H9 (cell line): Measurements from ENCODE around the gene RIMKLA. TPM values are rescaled to one million over a fixed set of nuclear protein-coding genes. Genes with fewer than 3 reads are reported as not detected.

ENCODE experiments used
- DNase-seq: peaks from one replicate; pipeline ENCODE4 v3.0.0-alpha.2; 2017
- H2AFZ ChIP-seq: one replicate; pipeline ENCODE4 v1.6.1; 2013; ENCODE audit warnings: mild to moderate bottlenecking, low read length, control low read depth, moderate library complexity
- H2AK5ac ChIP-seq: 2 replicates; pipeline ENCODE4 v1.6.1; 2013; ENCODE audit warnings: low read length, control low read depth, mixed read lengths; ENCODE audit not compliant: insufficient read length
- H2BK120ac ChIP-seq: one replicate; pipeline ENCODE4 v1.6.1; 2013; ENCODE audit warnings: low read depth, mild to moderate bottlenecking, low read length, control low read depth, inconsistent platforms; ENCODE audit not compliant: poor library complexity, severe bottlenecking
- H2BK12ac ChIP-seq: 2 replicates; pipeline ENCODE4 v1.6.1; 2013; ENCODE audit warnings: low read length, control low read depth, mixed read lengths, low read depth; ENCODE audit not compliant: insufficient read length
- H2BK15ac ChIP-seq: 2 replicates; pipeline ENCODE4 v1.6.1; 2013; ENCODE audit warnings: low read depth, low read length, control low read depth
- H2BK20ac ChIP-seq: one replicate; pipeline ENCODE4 v1.6.1; 2013; ENCODE audit warnings: low read depth, mild to moderate bottlenecking, low read length, control low read depth, inconsistent platforms; ENCODE audit not compliant: poor library complexity, severe bottlenecking
- H2BK5ac ChIP-seq: 2 replicates; pipeline ENCODE4 v1.6.1; 2013; ENCODE audit warnings: low read length, control low read depth, mixed read lengths; ENCODE audit not compliant: insufficient read length
- H3K14ac ChIP-seq: 2 replicates; pipeline ENCODE4 v1.6.1; 2013; ENCODE audit warnings: low read length, control low read depth; ENCODE audit not compliant: insufficient read depth
- H3K18ac ChIP-seq: 2 replicates; pipeline ENCODE4 v1.6.1; 2013; ENCODE audit warnings: low read depth, mild to moderate bottlenecking, mixed read lengths, low read length, control low read depth; ENCODE audit not compliant: insufficient read length
- H3K23ac ChIP-seq: 2 replicates; pipeline ENCODE4 v1.6.1; 2013; ENCODE audit warnings: low read length, control low read depth, mixed read lengths, low read depth; ENCODE audit not compliant: insufficient read length
- H3K23me2 ChIP-seq: 2 replicates; pipeline ENCODE4 v1.6.1; 2013; ENCODE audit warnings: low read depth, mild to moderate bottlenecking, mixed read lengths, low read length, control low read depth; ENCODE audit not compliant: insufficient read length, poor library complexity, severe bottlenecking
- H3K27ac ChIP-seq: 2 replicates; pipeline ENCODE4 v1.5.1; 2013; ENCODE audit warnings: low read length, control low read depth, mixed read lengths, low read depth; ENCODE audit not compliant: insufficient read length
- H3K27me3 ChIP-seq: 2 replicates; pipeline ENCODE4 v1.6.1; 2013; ENCODE audit warnings: low read length, control low read depth, inconsistent platforms; ENCODE audit not compliant: insufficient read depth
- H3K4ac ChIP-seq: 2 replicates; pipeline ENCODE4 v1.6.1; 2013; ENCODE audit warnings: low read depth, mild to moderate bottlenecking, control low read depth, inconsistent platforms, low read length, moderate library complexity
- H3K4me1 ChIP-seq: 2 replicates; pipeline ENCODE4 v1.6.1; 2013; ENCODE audit warnings: low read length, control low read depth, inconsistent platforms; ENCODE audit not compliant: insufficient read depth
- H3K4me2 ChIP-seq: 2 replicates; pipeline ENCODE4 v1.6.1; 2013; ENCODE audit warnings: low read length, control low read depth, mixed read lengths; ENCODE audit not compliant: insufficient read length, insufficient read depth
- H3K56ac ChIP-seq: 2 replicates; pipeline ENCODE4 v1.6.1; 2013; ENCODE audit warnings: low read depth, mild to moderate bottlenecking, mixed read lengths, low read length, control low read depth; ENCODE audit not compliant: insufficient read length
- H3K79me1 ChIP-seq: 2 replicates; pipeline ENCODE4 v1.6.1; 2013; ENCODE audit warnings: low read depth, mild to moderate bottlenecking, moderate library complexity, low read length, control low read depth, inconsistent platforms; ENCODE audit not compliant: insufficient read depth, poor library complexity, severe bottlenecking
- H3K79me2 ChIP-seq: 2 replicates; pipeline ENCODE4 v1.6.1; 2013; ENCODE audit warnings: low read length, control low read depth, inconsistent platforms; ENCODE audit not compliant: insufficient read depth
- H3K9ac ChIP-seq: 2 replicates; pipeline ENCODE4 v1.6.1; 2013; ENCODE audit warnings: low read length, control low read depth, mixed read lengths; ENCODE audit not compliant: insufficient read length; ENCODE audit errors: extremely low read depth
- H3K9me3 ChIP-seq: one replicate; pipeline ENCODE4 v1.6.1; 2013; ENCODE audit warnings: low read depth, low read length, inconsistent platforms; ENCODE audit not compliant: control insufficient read depth
- H3T11ph ChIP-seq: one replicate; pipeline ENCODE4 v1.6.1; 2013; ENCODE audit warnings: mild to moderate bottlenecking, low read length, control low read depth, inconsistent platforms
- H4K20me1 ChIP-seq: one replicate; pipeline ENCODE4 v1.6.1; 2013; ENCODE audit not compliant: control insufficient read depth, insufficient read length, insufficient read depth
- H4K5ac ChIP-seq: 2 replicates; pipeline ENCODE4 v1.6.1; 2013; ENCODE audit warnings: low read depth, mild to moderate bottlenecking, mixed read lengths, low read length, control low read depth; ENCODE audit not compliant: insufficient read length
- H4K8ac ChIP-seq: replicated peaks from 2 replicates; pipeline ENCODE4 v1.6.1; 2013; ENCODE audit warnings: low read length, control low read depth, mixed read lengths, low read depth; ENCODE audit not compliant: insufficient read length
- H4K91ac ChIP-seq: 2 replicates; pipeline ENCODE4 v1.6.1; 2013; ENCODE audit warnings: low read depth, mild to moderate bottlenecking, moderate library complexity, mixed read lengths, low read length, control low read depth; ENCODE audit not compliant: insufficient read length
- H3K27ac Mint-ChIP-seq, 3 experiments: 2 replicates in 2 of 3; 3 replicates in 1 of 3; pipeline ENCODE4 v1.8.0; 2020 to 2021; ENCODE audit warnings: mixed read lengths in 3 of 3, mild to moderate bottlenecking in 1 of 3, moderate library complexity in 1 of 3
- H3K27me3 Mint-ChIP-seq: 2 replicates; pipeline ENCODE4 v1.8.0; 2021; ENCODE audit warnings: low read depth, mild to moderate bottlenecking, moderate library complexity, mixed read lengths
- H3K36me3 Mint-ChIP-seq, 3 experiments: 2 replicates in 2 of 3; 3 replicates in 1 of 3; pipeline ENCODE4 v1.8.0; 2020 to 2021; ENCODE audit warnings: low read depth in 3 of 3, mixed read lengths in 3 of 3; ENCODE audit not compliant: insufficient read depth in 1 of 3
- H3K4me1 Mint-ChIP-seq, 2 experiments: 2 replicates each; pipeline ENCODE4 v1.8.0; 2020; ENCODE audit warnings: mixed read lengths in 2 of 2
- H3K4me3 Mint-ChIP-seq, 2 experiments: 2 replicates in 1 of 2; 3 replicates in 1 of 2; pipeline ENCODE4 v1.8.0; 2020 to 2021; ENCODE audit warnings: mild to moderate bottlenecking in 2 of 2, mixed read lengths in 2 of 2, moderate library complexity in 1 of 2
- H3K9me3 Mint-ChIP-seq, 2 experiments: 2 replicates in 1 of 2; 3 replicates in 1 of 2; pipeline ENCODE4 v1.8.0; 2020; ENCODE audit warnings: mild to moderate bottlenecking in 2 of 2, mixed read lengths in 2 of 2, moderate library complexity in 1 of 2
- WGBS: extraction: QIAGEN DNeasy Blood & Tissue Kit; methylation state at CpG from one replicate; pipeline ENCODE4 v1.1.7; 2013; ENCODE audit warnings: missing lambda C conversion rate, low lambda C conversion rate, mixed read lengths; ENCODE audit not compliant: insufficient read length; ENCODE audit errors: extremely low coverage; 5-methylcytosine and 5-hydroxymethylcytosine counted together
- total RNA-seq: library from RNA; stranded (reverse); gene quantifications from 2 replicates; pipeline ENCODE4 v1.2.1, GENCODE V29; 2021
- TF ChIP-seq, protein P1 (sequence below): fragments of 200-600 bp; sonication (generic); conservative IDR thresholded peaks from 3 replicates; pipeline ENCODE4 v1.8.0; 2021; ENCODE audit warnings: antibody characterized with exemption, mild to moderate bottlenecking

RIMKLA gene
- total RNA-seq, 1 experiment from 2014 or later = 4.7 TPM

DNA sequence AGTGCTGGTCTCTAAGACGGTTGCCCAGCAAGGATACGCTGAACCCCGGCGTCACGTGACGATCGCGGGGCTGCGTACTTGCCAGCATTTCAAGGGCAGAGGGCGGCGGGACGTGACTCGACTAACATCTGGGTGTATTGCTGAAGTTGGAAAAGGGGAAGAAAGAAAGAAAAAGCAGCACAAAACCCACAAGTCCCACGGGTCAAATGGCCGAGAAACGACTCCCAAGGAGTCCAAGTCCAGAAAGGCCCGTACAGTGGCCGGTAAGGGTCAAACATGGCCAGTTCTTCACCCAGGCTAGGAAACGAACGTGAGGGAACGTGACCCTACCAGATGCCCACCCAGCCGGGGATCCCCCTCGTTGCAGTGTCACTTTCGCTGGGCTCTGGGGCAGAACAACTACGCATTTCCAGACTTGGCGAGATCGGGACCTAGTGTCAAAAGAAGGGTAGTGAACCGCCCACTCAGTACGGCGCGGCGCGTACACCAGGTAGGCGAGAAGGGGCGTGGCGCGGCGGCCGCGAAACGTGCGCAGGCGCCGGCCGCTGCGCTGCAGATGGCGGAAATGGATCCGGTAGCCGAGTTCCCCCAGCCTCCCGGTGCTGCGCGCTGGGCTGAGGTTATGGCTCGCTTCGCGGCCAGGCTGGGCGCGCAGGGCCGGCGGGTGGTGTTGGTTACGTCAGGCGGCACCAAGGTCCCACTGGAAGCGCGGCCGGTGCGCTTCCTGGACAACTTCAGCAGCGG, 75.6 kb downstream of the RIMKLA start, which contains the start of the genes PPCS and ZMYND12:
Gene PPCS, plus strand, starts transcription at position 534 of the 744 bp plus-strand sequence. Its CDS starts 23 bp downstream, at position 557.
Gene ZMYND12, minus strand, starts transcription at position 13 of the 744 bp plus-strand sequence. CDS start 25 bp downstream, outside the sequence.
- TF ChIP-seq, protein P1, sequence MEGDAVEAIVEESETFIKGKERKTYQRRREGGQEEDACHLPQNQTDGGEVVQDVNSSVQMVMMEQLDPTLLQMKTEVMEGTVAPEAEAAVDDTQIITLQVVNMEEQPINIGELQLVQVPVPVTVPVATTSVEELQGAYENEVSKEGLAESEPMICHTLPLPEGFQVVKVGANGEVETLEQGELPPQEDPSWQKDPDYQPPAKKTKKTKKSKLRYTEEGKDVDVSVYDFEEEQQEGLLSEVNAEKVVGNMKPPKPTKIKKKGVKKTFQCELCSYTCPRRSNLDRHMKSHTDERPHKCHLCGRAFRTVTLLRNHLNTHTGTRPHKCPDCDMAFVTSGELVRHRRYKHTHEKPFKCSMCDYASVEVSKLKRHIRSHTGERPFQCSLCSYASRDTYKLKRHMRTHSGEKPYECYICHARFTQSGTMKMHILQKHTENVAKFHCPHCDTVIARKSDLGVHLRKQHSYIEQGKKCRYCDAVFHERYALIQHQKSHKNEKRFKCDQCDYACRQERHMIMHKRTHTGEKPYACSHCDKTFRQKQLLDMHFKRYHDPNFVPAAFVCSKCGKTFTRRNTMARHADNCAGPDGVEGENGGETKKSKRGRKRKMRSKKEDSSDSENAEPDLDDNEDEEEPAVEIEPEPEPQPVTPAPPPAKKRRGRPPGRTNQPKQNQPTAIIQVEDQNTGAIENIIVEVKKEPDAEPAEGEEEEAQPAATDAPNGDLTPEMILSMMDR = no peak
- peak within 1 kb of the TSS; percentile 66 to 94 (median 88) for H3K27ac Mint-ChIP-seq
- no peaks in the 10 kb centered on the region for H4K20me1 ChIP-seq
- no peak within 1 kb of the TSS for H3K4ac ChIP-seq
- no peaks in the 10 kb centered on the region for H3K79me1 ChIP-seq
- H3K18ac ChIP-seq = peak within 1 kb of the TSS; percentile 70
- H2BK15ac ChIP-seq = no peak within 1 kb of the TSS
- peak; percentile 87 for DNase-seq
- H3K23ac ChIP-seq = no peak within 1 kb of the TSS
- no CpG with 5 or more reads among the region's 66 CpGs for WGBS
- no peak within 1 kb of the TSS for H2AK5ac ChIP-seq
- H3T11ph ChIP-seq = no peak within 1 kb of the TSS
- no peaks in the 10 kb centered on the region for H3K4me1 ChIP-seq
- no peak within 1 kb of the TSS for H2BK20ac ChIP-seq
- peaks cover 6 to 27% (median 22%) of the 10 kb centered on the region in 3 experiments; a peak in 6 of 7 replicates for H3K36me3 Mint-ChIP-seq
- no peaks in the 10 kb centered on the region for H3K27me3 ChIP-seq
- H4K8ac ChIP-seq = no peak within 1 kb of the TSS
- peak within 1 kb of the TSS; percentile 7 for H2AFZ ChIP-seq
- peaks cover 17 to 23% of the 10 kb centered on the region in 2 experiments for H3K4me1 Mint-ChIP-seq
- H3K14ac ChIP-seq = peak within 1 kb of the TSS; percentile 49; the same call in 1 of the 2 replicates
- H3K23me2 ChIP-seq = peaks cover 4% of the 10 kb centered on the region
- no peak within 1 kb of the TSS for H3K56ac ChIP-seq
- no peak within 1 kb of the TSS for H4K5ac ChIP-seq
- peak within 1 kb of the TSS; percentile 75 for H3K4me2 ChIP-seq
- peaks cover 2% of the 10 kb centered on the region; the same call in 1 of the 2 replicates for H3K27me3 Mint-ChIP-seq
- H3K9ac ChIP-seq = peak within 1 kb of the TSS; percentile 37
- H2BK120ac ChIP-seq = no peak within 1 kb of the TSS
- H2BK5ac ChIP-seq = no peak within 1 kb of the TSS
- no peaks in the 10 kb centered on the region for H3K9me3 ChIP-seq
- no peak within 1 kb of the TSS for H2BK12ac ChIP-seq
- no peak within 1 kb of the TSS for H3K27ac ChIP-seq
- no peaks in the 10 kb centered on the region for H3K9me3 Mint-ChIP-seq
- no peaks in the 10 kb centered on the region for H3K79me2 ChIP-seq
- H4K91ac ChIP-seq = no peak within 1 kb of the TSS
- H3K4me3 Mint-ChIP-seq = peak within 1 kb of the TSS; percentile 77 to 94
